ENCODE results near the gene MVB12A. TPM values are rescaled to one million over a fixed set of nuclear protein-coding genes. Genes with fewer than 3 reads are reported as not detected.

MVB12A gene
- polyA plus RNA-seq: 10 to 100 TPM; 64.2 to 66.8 TPM

- WGBS, 2 donors: 1% methylated on average over 82 to 85 of the region's 85 CpGs
- no peaks in the 10 kb centered on the region for H3K27me3 ChIP-seq (ENCODE audit: control insufficient read depth in 1 of 2, insufficient read depth in 2 of 2, low read length in 2 of 2)
- peaks cover 0 to 2% of the 10 kb centered on the region in 2 donors for H3K4me1 ChIP-seq (ENCODE audit: control insufficient read depth in 2 of 2, insufficient read depth in 2 of 2, low read length in 1 of 2)
- H3K27ac ChIP-seq (ENCODE audit: low read depth in 2 of 2, low read length in 1 of 2): peak within 1 kb of the TSS; percentile 71 to 81
- H3K36me3 ChIP-seq (ENCODE audit: control insufficient read depth in 2 of 2, insufficient read depth in 2 of 2, low read length in 1 of 2): peaks cover 0 to 8% of the 10 kb centered on the region in 2 donors
- H3K4me3 ChIP-seq (ENCODE audit: low read depth in 1 of 2, low read length in 2 of 2): peak within 1 kb of the TSS; percentile 67 to 68
- H3K9me3 ChIP-seq (ENCODE audit: control insufficient read depth in 2 of 2, insufficient read depth in 1 of 2, low read depth in 1 of 2, low read length in 1 of 2): no peaks in the 10 kb centered on the region
Observed at GRCh38 chr19:17419621-17420474, at the start of gene MVB12A. Gene MVB12A (plus strand): TSS chr19:17420047. CDS start chr19:17420136, 89 bp downstream.

- peak within 1 kb of the TSS in 1 of 2 donors; percentile 17 for H3K27ac ChIP-seq (ENCODE audit: low read depth in 2 of 2, low read length in 1 of 2)
- H3K4me3 ChIP-seq (ENCODE audit: low read depth in 1 of 2, low read length in 2 of 2): peak within 1 kb of the TSS in 1 of 2 donors; percentile 27
- H3K27me3 ChIP-seq (ENCODE audit: control insufficient read depth in 1 of 2, insufficient read depth in 2 of 2, low read length in 2 of 2): no peaks in the 10 kb centered on the region
- H3K36me3 ChIP-seq (ENCODE audit: control insufficient read depth in 2 of 2, insufficient read depth in 2 of 2, low read length in 1 of 2): no peaks in the 10 kb centered on the region
- H3K9me3 ChIP-seq (ENCODE audit: control insufficient read depth in 2 of 2, insufficient read depth in 1 of 2, low read depth in 1 of 2, low read length in 1 of 2): no peaks in the 10 kb centered on the region
- 57 to 62% methylated on average over 39 of the region's 39 CpGs for WGBS, 2 donors
- no peaks in the 10 kb centered on the region for H3K4me1 ChIP-seq (ENCODE audit: control insufficient read depth in 2 of 2, insufficient read depth in 2 of 2, low read length in 1 of 2)
Observed at GRCh38 chr19:17376935-17377600, 42.8 kb upstream of the MVB12A start, which contains the start of gene PLVAP. Gene PLVAP (minus strand): TSS chr19:17377342. CDS start chr19:17377288, 54 bp downstream.

GRCh38 chr19:17378271-17378670, 41.6 kb upstream of the MVB12A start:
- Histone ChIP-seq H3K4me1 (ENCODE audit: control insufficient read depth in 2 of 2, insufficient read depth in 2 of 2, low read length in 1 of 2) (no peaks in the 10 kb centered on the region), H3K27ac (ENCODE audit: low read depth in 2 of 2, low read length in 1 of 2) (no peak overlapping the region), H3K4me3 (ENCODE audit: low read depth in 1 of 2, low read length in 2 of 2) (no peak overlapping the region), H3K9me3 (ENCODE audit: control insufficient read depth in 2 of 2, insufficient read depth in 1 of 2, low read depth in 1 of 2, low read length in 1 of 2) (no peaks in the 10 kb centered on the region), H3K27me3 (ENCODE audit: control insufficient read depth in 1 of 2, insufficient read depth in 2 of 2, low read length in 2 of 2) (no peaks in the 10 kb centered on the region), H3K36me3 (ENCODE audit: control insufficient read depth in 2 of 2, insufficient read depth in 2 of 2, low read length in 1 of 2) (no peaks in the 10 kb centered on the region)
- 62 to 71% methylated on average over 13 of the region's 13 CpGs for WGBS, 2 donors

GRCh38 chr19:17379221-17379631, 40.6 kb upstream of the MVB12A start:
- 44 to 46% methylated on average over 14 of the region's 14 CpGs for WGBS, 2 donors
- Histone ChIP-seq H3K4me3 (ENCODE audit: low read depth in 1 of 2, low read length in 2 of 2) (no peak overlapping the region), H3K27ac (ENCODE audit: low read depth in 2 of 2, low read length in 1 of 2) (no peak overlapping the region), H3K9me3 (ENCODE audit: control insufficient read depth in 2 of 2, insufficient read depth in 1 of 2, low read depth in 1 of 2, low read length in 1 of 2) (no peaks in the 10 kb centered on the region), H3K4me1 (ENCODE audit: control insufficient read depth in 2 of 2, insufficient read depth in 2 of 2, low read length in 1 of 2) (no peaks in the 10 kb centered on the region), H3K27me3 (ENCODE audit: control insufficient read depth in 1 of 2, insufficient read depth in 2 of 2, low read length in 2 of 2) (no peaks in the 10 kb centered on the region), H3K36me3 (ENCODE audit: control insufficient read depth in 2 of 2, insufficient read depth in 2 of 2, low read length in 1 of 2) (no peaks in the 10 kb centered on the region)

- Histone ChIP-seq H3K27ac (ENCODE audit: low read depth in 2 of 2, low read length in 1 of 2) (no peak overlapping the region), H3K27me3 (ENCODE audit: control insufficient read depth in 1 of 2, insufficient read depth in 2 of 2, low read length in 2 of 2) (no peaks in the 10 kb centered on the region), H3K36me3 (ENCODE audit: control insufficient read depth in 2 of 2, insufficient read depth in 2 of 2, low read length in 1 of 2) (no peaks in the 10 kb centered on the region), H3K9me3 (ENCODE audit: control insufficient read depth in 2 of 2, insufficient read depth in 1 of 2, low read depth in 1 of 2, low read length in 1 of 2) (no peaks in the 10 kb centered on the region), H3K4me1 (ENCODE audit: control insufficient read depth in 2 of 2, insufficient read depth in 2 of 2, low read length in 1 of 2) (no peaks in the 10 kb centered on the region), H3K4me3 (ENCODE audit: low read depth in 1 of 2, low read length in 2 of 2) (no peak overlapping the region)
- WGBS, 2 donors: 96 to 97% methylated on average over 5 of the region's 5 CpGs
Observed at GRCh38 chr19:17380426-17381138, 39.3 kb upstream of the MVB12A start.

- H3K27ac ChIP-seq (ENCODE audit: low read depth in 2 of 2, low read length in 1 of 2): no peak overlapping the region
- no peaks in the 10 kb centered on the region for H3K9me3 ChIP-seq (ENCODE audit: control insufficient read depth in 2 of 2, insufficient read depth in 1 of 2, low read depth in 1 of 2, low read length in 1 of 2)
- 33 to 36% methylated on average over 20 of the region's 20 CpGs for WGBS, 2 donors
Observed at GRCh38 chr19:17385878-17386611, 33.8 kb upstream of the MVB12A start.

GRCh38 chr19:17389288-17389687, 30.6 kb upstream of the MVB12A start:
- Histone ChIP-seq H3K4me3 (ENCODE audit: low read depth in 1 of 2, low read length in 2 of 2) (no peak overlapping the region), H3K4me1 (ENCODE audit: control insufficient read depth in 2 of 2, insufficient read depth in 2 of 2, low read length in 1 of 2) (peaks cover 3 to 5% of the 10 kb centered on the region in 2 donors), H3K27ac (ENCODE audit: low read depth in 2 of 2, low read length in 1 of 2) (no peak overlapping the region), H3K27me3 (ENCODE audit: control insufficient read depth in 1 of 2, insufficient read depth in 2 of 2, low read length in 2 of 2) (peaks cover 0 to 3% of the 10 kb centered on the region in 2 donors), H3K9me3 (ENCODE audit: control insufficient read depth in 2 of 2, insufficient read depth in 1 of 2, low read depth in 1 of 2, low read length in 1 of 2) (no peaks in the 10 kb centered on the region), H3K36me3 (ENCODE audit: control insufficient read depth in 2 of 2, insufficient read depth in 2 of 2, low read length in 1 of 2) (no peaks in the 10 kb centered on the region)
- WGBS, 2 donors: 43 to 53% methylated on average over 1 of the region's 1 CpG

More at GRCh38 chr19:17385878-17386611, 33.8 kb upstream of the MVB12A start:
- Histone ChIP-seq H3K27me3 (ENCODE audit: control insufficient read depth in 1 of 2, insufficient read depth in 2 of 2, low read length in 2 of 2) (no peaks in the 10 kb centered on the region), H3K36me3 (ENCODE audit: control insufficient read depth in 2 of 2, insufficient read depth in 2 of 2, low read length in 1 of 2) (no peaks in the 10 kb centered on the region), H3K4me1 (ENCODE audit: control insufficient read depth in 2 of 2, insufficient read depth in 2 of 2, low read length in 1 of 2) (peaks cover 3 to 5% of the 10 kb centered on the region in 2 donors), H3K4me3 (ENCODE audit: low read depth in 1 of 2, low read length in 2 of 2) (no peak overlapping the region)

GRCh38 chr19:17389957-17390664, 29.7 kb upstream of the MVB12A start:
- H3K27ac ChIP-seq (ENCODE audit: low read depth in 2 of 2, low read length in 1 of 2): no peak overlapping the region
- H3K27me3 ChIP-seq (ENCODE audit: control insufficient read depth in 1 of 2, insufficient read depth in 2 of 2, low read length in 2 of 2): peaks cover 0 to 3% of the 10 kb centered on the region in 2 donors

More at GRCh38 chr19:17389957-17390664, 29.7 kb upstream of the MVB12A start:
- Histone ChIP-seq H3K4me1 (ENCODE audit: control insufficient read depth in 2 of 2, insufficient read depth in 2 of 2, low read length in 1 of 2) (peaks cover 3 to 8% of the 10 kb centered on the region in 2 donors), H3K4me3 (ENCODE audit: low read depth in 1 of 2, low read length in 2 of 2) (peak overlapping the region; percentile 37 to 40), H3K9me3 (ENCODE audit: control insufficient read depth in 2 of 2, insufficient read depth in 1 of 2, low read depth in 1 of 2, low read length in 1 of 2) (no peaks in the 10 kb centered on the region), H3K36me3 (ENCODE audit: control insufficient read depth in 2 of 2, insufficient read depth in 2 of 2, low read length in 1 of 2) (no peaks in the 10 kb centered on the region)
- WGBS, 2 donors: 9 to 17% methylated on average over 20 to 37 of the region's 37 CpGs
